OCI-LY3 (cell line): ENCODE measurements around the gene EFCAB5.

Experiments used
- H2AFZ ChIP-seq: fragments of 200-600, 300-600 bp; shearing (Covaris generic); 2 replicates; pipeline ENCODE4 v1.6.0; 2014; ENCODE audit warnings: antibody characterized with exemption, low read depth, low read length
- H3K27ac ChIP-seq: fragments of 200-600, 300-600 bp; sonication (generic); 2 replicates; pipeline ENCODE4 v1.5.1; 2014; ENCODE audit warnings: mild to moderate bottlenecking, low read length, moderate library complexity, mixed read lengths
- H3K27me3 ChIP-seq: fragments of 200-600, 300-600 bp; sonication (generic); 2 replicates; pipeline ENCODE4 v1.6.1; 2014; ENCODE audit warnings: low read depth, low read length, mixed read lengths
- H3K36me3 ChIP-seq: fragments of 200-600, 300-600 bp; sonication (generic); replicated peaks from 2 replicates; pipeline ENCODE3; 2014; ENCODE audit warnings: low read depth, low read length, mixed read lengths
- H3K4me1 ChIP-seq: fragments of 300-600, 200-600 bp; sonication (generic); 2 replicates; pipeline ENCODE4 v1.6.1; 2014; ENCODE audit warnings: low read length, mixed read lengths
- H3K4me2 ChIP-seq: fragments of 200-600, 300-600 bp; sonication (generic); 2 replicates; pipeline ENCODE4 v1.6.1; 2014; ENCODE audit warnings: low read length, mixed read lengths
- H3K4me3 ChIP-seq: fragments of 300-600, 200-600 bp; sonication (generic); 2 replicates; pipeline ENCODE4 v1.5.1; 2014; ENCODE audit warnings: antibody characterized with exemption, mild to moderate bottlenecking, low read length, moderate library complexity
- H3K79me2 ChIP-seq: fragments of 300-600, 200-600 bp; shearing (Covaris generic); 2 replicates; pipeline ENCODE4 v1.6.1; 2014; ENCODE audit warnings: mild to moderate bottlenecking, low read length, mixed read lengths
- H3K9ac ChIP-seq: fragments of 300-600, 200-600 bp; shearing (Covaris generic); 2 replicates; pipeline ENCODE4 v1.6.0; 2014; ENCODE audit warnings: mild to moderate bottlenecking, low read length, moderate library complexity
- H3K9me3 ChIP-seq: fragments of 200-600, 300-600 bp; shearing (Covaris generic); 2 replicates; pipeline ENCODE4 v1.6.1; 2014; ENCODE audit warnings: low read length, mixed read lengths; ENCODE audit not compliant: insufficient read depth
- H4K20me1 ChIP-seq: fragments of 200-600, 300-600 bp; sonication (generic); 2 replicates; pipeline ENCODE4 v1.6.1; 2016; ENCODE audit warnings: low read length, mixed read lengths; ENCODE audit not compliant: insufficient read depth
- CTCF ChIP-seq: fragments of 200-600, 300-600 bp; sonication (generic); IDR thresholded peaks from 2 replicates; pipeline ENCODE4 v1.5.1; 2014; ENCODE audit warnings: antibody characterized with exemption, low read length, low read depth
- EZH2phosphoT487 ChIP-seq: fragments of 200-600 bp; shearing (Covaris generic); IDR thresholded peaks from 2 replicates; pipeline ENCODE4 v1.6.1; 2018; ENCODE audit warnings: antibody characterized with exemption, mixed run types, low read depth

Gene EFCAB5

GRCh38 chr17:29936724-29937123, 4.7 kb upstream of the EFCAB5 start:
- H3K4me1 ChIP-seq = peaks cover 2% of the 10 kb centered on the region
- H2AFZ ChIP-seq = no peak overlapping the region
- no peak overlapping the region for H3K27ac ChIP-seq
- H3K36me3 ChIP-seq = no peaks in the 10 kb centered on the region
- TF ChIP-seq CTCF = no peak
- no peak overlapping the region for H3K9ac ChIP-seq
- no peaks in the 10 kb centered on the region for H3K9me3 ChIP-seq
- H3K4me3 ChIP-seq = no peak overlapping the region
- H3K79me2 ChIP-seq = no peaks in the 10 kb centered on the region
- no peaks in the 10 kb centered on the region for H3K27me3 ChIP-seq
- H3K4me2 ChIP-seq = no peak overlapping the region
- H4K20me1 ChIP-seq = no peaks in the 10 kb centered on the region

- Histone ChIP-seq H3K4me2 (no peak overlapping the region), H3K4me3 (no peak overlapping the region), H2AFZ (no peak overlapping the region), H3K4me1 (peaks cover 10% of the 10 kb centered on the region), H3K9me3 (no peaks in the 10 kb centered on the region), H3K27me3 (no peaks in the 10 kb centered on the region), H3K9ac (no peak overlapping the region), H3K79me2 (no peaks in the 10 kb centered on the region), H4K20me1 (no peaks in the 10 kb centered on the region), H3K27ac (no peak overlapping the region), H3K36me3 (no peaks in the 10 kb centered on the region)
- no peak for TF ChIP-seq EZH2phosphoT487
Measured at GRCh38 chr17:29945281-29945680, 3.8 kb downstream of the EFCAB5 start.

- no peak overlapping the region for H3K4me2 ChIP-seq
Measured at GRCh38 chr17:29948448-29949215, 7.2 kb downstream of the EFCAB5 start.

GRCh38 chr17:29949696-29950095, 8.3 kb downstream of the EFCAB5 start:
- Histone ChIP-seq H3K27me3 (no peaks in the 10 kb centered on the region), H3K79me2 (no peaks in the 10 kb centered on the region), H3K4me1 (peaks cover 10% of the 10 kb centered on the region), H3K4me2 (no peak overlapping the region), H2AFZ (no peak overlapping the region), H3K4me3 (no peak overlapping the region), H3K9me3 (no peaks in the 10 kb centered on the region), H3K9ac (no peak overlapping the region), H3K36me3 (no peaks in the 10 kb centered on the region), H3K27ac (no peak overlapping the region), H4K20me1 (no peaks in the 10 kb centered on the region)
- TF ChIP-seq CTCF (no peak), EZH2phosphoT487 (no peak)

More at GRCh38 chr17:29948448-29949215, 7.2 kb downstream of the EFCAB5 start:
- no peaks in the 10 kb centered on the region for H3K27me3 ChIP-seq
- H4K20me1 ChIP-seq = no peaks in the 10 kb centered on the region
- no peak overlapping the region for H3K4me3 ChIP-seq
- no peak overlapping the region for H3K27ac ChIP-seq
- no peak overlapping the region for H3K9ac ChIP-seq
- no peaks in the 10 kb centered on the region for H3K9me3 ChIP-seq
- TF ChIP-seq CTCF = no peak
- no peak for TF ChIP-seq EZH2phosphoT487
- H3K79me2 ChIP-seq = no peaks in the 10 kb centered on the region
- no peaks in the 10 kb centered on the region for H3K36me3 ChIP-seq
- peaks cover 10% of the 10 kb centered on the region for H3K4me1 ChIP-seq
- no peak overlapping the region for H2AFZ ChIP-seq
